HG03108 (cell line): ENCODE measurements around the gene RNASE2.
"Not testable (repeated sequence)": the region's sequence is repeated elsewhere in the genome, so short reads cannot be mapped to it uniquely, and the experiment has no call there.

Experiments used
- ATAC-seq: cut with Tn5 transposase; IDR thresholded peaks from one replicate; pipeline ENCODE4 v1.9.1; 2021; ENCODE audit warnings: moderate library complexity; ENCODE audit not compliant: unreplicated experiment

The RNASE2 gene

DNA sequence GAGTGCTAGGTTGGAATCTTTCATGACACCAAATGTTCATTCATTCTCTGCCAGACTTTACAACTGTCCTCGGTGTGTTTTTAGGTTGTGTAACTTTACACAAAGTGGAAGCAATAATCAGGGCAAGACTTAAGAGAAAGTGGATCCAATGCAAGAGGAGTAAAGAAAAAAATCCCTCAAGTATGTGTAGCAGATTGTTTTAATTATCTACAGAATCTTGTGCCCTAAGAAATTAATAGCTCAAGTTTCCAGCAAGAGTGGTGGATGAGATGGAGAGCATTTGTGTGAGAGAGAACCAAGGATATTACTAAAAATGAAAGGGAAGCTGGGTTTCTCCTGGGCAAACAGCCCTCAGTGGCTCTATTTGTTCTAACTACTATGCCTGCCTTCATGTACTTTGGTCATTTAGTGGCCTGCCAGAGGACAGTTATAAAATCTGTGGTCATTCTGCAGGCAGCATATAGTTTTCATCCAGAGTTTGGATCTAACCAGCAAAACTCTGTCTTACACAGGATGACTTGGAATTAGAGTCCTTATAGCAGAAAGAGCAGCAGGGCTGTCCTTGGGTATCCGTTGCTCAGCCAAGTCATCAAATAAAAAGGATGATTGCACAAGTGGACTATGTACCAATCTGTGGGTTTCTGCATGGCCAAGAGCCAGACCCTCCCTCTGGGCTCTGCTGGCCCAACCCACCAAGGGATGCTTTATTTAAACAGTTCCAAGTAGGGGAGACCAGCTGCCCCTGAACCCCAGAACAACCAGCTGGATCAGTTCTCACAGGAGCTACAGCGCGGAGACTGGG, at the start of gene RNASE2:
Gene RNASE2 (plus strand): TSS at position 752 of the 802 bp plus-strand sequence. CDS start 285 bp downstream, outside the sequence.
- not testable (repeated sequence) for ATAC-seq

DNA sequence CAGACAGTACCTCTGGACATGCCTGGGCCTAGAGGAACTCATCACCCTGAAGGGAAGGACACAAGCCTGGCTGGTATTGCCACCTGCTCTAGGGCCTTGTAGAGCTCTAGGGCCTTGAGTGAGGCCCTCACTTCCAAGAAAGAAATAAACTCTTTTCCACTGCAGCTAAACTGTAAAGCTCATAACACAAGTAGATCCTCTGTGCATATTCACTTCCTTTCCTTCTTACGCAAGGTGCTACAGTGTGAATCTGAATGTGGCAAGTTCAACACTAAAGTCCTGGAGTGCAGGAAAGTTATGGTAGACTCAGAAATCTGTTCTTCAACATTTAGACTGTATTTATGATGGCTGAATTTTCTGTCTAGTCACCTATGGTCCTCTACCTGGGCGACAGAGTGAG, 49.6 kb upstream of the RNASE2 start:
- ATAC-seq = no peak

GRCh38 chr14:20907214-20907613, 48.1 kb upstream of the RNASE2 start:
- ATAC-seq = no peak

DNA sequence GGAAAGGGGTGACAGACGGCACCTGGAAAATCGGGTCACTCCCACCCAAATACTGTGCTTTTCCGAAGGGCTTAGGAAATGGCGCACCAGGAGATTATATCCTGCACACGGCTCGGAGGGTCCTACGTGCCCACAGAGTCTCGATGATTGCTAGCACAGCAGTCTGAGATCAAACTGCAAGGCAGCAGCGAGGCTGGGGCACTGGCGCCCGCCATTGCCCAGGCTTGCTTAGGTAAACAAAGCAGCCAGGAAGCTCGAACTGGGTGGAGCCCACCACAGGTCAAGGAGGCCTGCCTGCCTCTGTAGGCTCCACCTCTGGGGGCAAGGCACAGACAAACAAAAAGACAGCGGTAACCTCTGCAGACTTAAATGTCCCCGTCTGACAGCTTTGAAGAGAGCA, 44.5 kb upstream of the RNASE2 start:
- ATAC-seq = not testable (repeated sequence)

DNA sequence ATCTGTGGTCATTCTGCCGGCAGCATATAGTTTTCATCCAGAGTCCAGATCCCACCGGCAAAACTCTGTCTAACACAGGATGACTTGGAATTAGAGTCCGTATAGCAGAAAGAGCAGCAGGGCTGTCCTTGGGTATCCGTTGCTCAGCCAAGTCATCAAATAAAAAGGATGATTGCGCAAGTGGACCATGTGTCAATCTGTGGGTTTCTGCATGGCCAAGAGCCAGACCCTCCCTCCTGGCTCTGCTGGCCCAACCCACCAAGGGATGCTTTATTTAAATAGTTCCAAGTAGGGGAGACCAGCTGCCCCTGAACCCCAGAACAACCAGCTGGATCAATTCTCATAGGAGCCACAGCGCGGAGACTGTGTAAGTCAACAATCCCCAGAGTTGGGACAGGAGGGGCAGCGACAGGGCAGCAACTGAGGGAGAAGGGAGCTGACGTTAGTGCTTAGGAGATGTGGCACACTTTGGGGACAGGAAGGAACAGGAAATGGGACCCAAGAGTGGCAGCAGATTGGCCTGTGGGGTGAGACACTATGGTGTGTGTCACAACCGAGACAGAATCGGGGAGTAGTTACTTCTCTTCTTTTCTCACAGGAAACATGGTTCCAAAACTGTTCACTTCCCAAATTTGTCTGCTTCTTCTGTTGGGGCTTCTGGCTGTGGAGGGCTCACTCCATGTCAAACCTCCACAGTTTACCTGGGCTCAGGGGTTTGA, 36.1 kb upstream of the RNASE2 start:
- ATAC-seq = not testable (repeated sequence)

DNA sequence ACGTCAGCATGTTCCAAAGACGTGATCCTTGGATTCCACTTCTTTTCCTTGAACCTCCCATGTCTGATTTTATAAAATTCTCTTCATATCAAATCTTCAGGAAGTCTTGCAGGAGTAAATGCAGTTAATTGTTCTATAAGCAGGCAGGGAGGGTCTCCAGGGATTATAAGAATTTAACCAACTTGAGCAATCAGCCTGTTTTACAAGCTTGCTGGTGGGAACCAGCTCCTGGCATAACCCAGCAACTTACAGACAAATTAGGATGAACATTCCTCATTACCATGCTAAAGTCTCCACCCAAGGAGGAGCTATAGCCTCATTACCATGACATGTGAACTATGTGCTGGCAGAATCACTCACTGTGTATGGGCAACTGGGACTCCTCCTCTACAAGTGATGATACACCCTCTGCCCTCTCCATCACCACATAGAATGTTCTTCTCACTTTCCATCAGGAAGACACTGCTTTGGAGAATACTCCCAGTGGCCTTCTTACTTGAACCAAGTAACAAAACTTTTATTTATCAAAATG, 31.5 kb upstream of the RNASE2 start:
- ATAC-seq = not testable (repeated sequence)

DNA sequence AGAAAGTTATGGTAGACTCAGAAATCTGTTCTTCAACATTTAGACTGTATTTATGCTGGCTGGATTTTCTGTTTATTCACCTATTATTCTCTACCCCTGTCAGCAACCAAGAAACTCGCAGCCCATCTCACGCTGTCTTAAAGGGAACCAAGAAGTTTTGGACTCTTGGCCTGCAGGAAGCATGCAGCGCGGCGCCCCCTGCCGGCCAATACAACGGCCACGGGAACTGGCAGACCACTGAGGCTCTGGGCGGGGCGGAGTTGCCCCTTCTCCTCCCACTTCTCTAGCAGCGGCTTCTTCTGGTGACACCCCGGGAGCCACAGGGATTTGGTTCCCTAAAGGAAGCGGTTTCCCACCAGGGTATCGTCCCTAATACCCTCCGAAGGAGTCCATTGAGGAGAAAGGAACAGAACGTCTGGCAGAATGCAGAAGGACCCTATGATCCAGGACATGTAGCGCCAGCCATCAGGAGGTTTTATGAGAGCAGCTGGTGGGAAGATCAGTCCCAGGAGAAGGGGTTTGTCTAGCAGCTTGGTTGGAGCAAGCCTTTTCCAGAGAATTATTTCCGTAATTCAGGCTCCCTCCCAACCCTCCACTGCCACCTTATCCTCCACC, 21.0 kb upstream of the RNASE2 start:
- ATAC-seq = no peak

DNA sequence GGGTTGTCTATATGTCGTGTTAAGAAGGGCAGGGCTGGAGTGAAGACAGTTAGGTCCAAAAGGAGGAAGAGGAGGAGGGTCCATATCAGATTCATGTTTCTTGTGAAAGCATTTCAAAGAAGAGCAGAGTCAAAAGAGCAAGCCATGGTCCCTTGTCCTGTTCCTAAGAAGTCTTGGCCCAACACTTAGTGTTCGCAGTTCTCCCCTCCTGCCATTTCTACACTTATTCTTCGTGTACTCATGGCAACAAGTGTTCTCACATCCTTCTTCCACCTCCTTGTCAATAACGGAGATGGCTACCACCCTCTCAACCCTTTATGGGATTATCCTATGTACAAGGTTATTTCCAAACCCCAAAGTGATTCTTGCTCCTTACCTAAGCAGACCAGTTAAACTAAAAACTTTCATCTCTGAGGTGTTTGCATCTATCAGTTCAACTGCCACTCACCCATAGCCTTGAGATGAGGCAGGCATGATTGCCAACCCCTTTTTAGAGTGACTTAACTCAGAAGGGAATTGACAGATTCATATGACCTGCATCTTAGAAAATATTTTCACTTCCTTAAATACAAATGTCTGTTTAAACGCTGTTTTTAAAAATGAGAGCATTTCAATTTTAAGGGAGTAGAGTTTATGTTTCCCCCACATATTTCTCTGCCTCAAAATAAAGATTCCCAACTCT, 19.8 kb upstream of the RNASE2 start:
- ATAC-seq = no peak

DNA sequence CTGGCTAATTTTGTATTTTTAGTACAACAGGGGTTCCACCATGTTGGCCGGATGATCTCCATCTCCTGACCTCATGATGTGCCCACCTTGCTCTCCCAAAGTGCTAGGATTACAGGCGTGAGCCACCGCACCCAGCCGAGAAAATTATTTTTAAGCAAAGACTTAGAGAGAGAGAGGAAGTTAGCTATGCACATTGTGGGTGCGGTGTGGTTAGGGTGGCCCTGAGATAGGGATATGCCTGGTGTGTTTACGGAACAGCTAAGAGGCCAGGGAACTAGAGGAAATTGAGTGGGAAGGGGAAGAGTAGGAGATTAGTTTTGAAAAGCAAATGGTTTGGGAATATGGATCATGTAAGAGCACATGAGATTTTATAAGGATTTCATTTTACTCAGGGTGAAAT, 10.1 kb upstream of the RNASE2 start:
- not testable (repeated sequence) for ATAC-seq

GRCh38 chr14:20946707-20947106, 8.6 kb upstream of the RNASE2 start:
- not testable (repeated sequence) for ATAC-seq

- ATAC-seq = not testable (repeated sequence)
These were observed 219 bp downstream of the RNASE2 start for GRCh38 chr14:20955538-20955873.

DNA sequence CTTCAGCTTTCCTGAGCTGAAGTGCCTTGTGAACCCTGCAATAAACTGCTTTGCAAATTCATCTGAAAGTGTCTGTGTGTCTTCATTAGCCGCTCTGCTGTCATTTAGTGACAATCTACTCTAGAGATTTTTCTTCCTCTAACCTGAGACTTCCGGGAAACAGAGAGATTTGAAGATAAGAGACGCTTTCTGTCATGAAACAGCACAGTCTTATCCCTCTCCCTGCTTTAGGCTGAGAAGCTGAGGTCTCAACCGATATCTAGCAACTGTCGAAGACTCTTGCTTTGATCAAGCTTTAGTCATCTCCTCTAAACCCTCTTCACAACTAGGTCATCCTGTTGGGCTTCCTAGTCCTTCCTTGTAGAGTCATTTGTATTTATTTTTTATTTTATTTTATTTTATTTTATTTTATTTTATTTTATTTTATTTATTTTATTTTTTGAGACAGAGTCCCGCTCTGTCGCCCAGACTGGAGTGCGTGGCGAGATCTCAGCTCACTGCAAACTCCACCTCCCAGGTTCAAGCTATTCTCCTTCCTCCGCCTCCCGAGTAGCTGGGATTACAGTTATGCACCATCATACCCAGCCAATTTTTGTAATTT, 1.2 kb downstream of the RNASE2 start:
- no peak for ATAC-seq

GRCh38 chr14:20958946-20959345, 3.7 kb downstream of the RNASE2 start:
- ATAC-seq = not testable (repeated sequence)

DNA sequence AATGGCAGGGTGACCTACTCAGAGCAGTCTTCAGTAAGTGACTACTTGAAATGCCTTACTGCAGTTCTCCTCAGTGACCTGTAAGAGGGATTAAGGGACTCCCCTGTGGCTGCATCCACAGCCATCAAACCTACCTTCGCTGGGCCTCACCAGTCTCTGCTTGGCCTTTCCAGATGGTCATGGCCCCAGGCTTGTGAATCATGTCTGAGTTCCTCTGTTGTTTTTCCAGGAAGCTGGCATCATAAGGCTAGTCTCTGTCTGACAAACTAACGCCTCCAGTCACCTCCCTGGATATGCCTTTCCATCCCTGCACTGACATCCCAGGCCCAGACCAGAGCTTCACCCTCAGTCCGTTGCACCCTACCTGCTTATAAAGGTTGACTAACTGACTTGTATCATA, 14.0 kb downstream of the RNASE2 start:
- no peak for ATAC-seq

GRCh38 chr14:20970647-20970982, 15.3 kb downstream of the RNASE2 start:
- ATAC-seq = peak; percentile 7

- ATAC-seq = peak; percentile 91
These were observed 15.9 kb downstream of the RNASE2 start for GRCh38 chr14:20970983-20971704.

DNA sequence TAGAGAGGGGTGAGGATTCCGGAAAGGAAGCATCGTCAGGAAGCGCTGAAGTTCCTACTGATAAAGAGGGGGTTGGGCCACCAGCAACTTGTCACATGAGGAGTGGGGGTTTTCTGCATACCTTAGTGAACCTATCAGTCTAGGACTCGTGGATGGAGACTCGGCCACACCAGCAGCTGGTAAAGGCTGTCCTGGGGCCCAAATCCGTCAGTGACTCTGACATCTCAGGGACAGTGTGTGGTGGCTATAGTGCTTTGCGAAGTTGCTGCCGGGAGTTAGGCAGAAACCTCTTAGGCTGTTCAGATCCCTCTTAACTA, 16.4 kb downstream of the RNASE2 start:
- no peak for ATAC-seq

DNA sequence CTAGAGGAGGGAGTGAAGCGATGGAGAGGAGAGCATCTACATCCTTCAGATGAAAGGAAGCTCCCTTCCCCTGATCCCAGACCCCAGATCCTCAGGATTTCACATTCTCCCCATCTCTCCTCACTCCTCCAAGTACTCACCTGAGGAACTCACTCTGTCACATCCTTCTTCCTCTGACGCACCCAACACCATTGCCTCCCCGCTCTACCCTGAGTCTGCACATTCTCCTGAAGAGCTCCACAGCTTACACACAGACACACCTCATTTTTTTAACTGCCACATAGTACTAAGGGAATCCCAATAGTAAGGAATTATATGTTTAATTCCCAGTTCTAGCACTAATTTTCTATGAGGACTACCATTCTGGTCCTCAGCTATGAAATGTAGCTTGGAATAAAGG, 18.2 kb downstream of the RNASE2 start:
- no peak for ATAC-seq

DNA sequence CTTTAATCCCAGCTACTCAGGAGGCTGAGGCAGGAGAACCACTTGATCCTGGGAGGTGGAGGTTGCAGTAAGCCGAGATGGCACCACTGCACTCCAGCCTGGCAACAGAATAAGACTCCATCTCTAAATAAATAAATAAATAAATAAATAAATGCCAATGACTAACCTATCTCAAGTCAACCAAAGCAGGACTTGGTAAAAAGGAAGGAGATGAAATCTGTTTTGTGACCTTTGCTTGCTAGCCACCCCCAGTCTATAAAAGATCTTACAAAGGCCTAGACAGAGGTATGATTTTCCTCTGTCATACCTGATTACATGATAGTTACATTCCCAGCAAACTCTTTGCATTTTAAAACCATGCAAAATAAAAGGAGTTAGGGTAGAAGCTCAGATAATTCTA, 21.0 kb downstream of the RNASE2 start:
- ATAC-seq = no peak

- ATAC-seq = no peak
These were observed 23.4 kb downstream of the RNASE2 start for GRCh38 chr14:20978687-20979086.
